HL-60 (cell line): ENCODE data around the gene TMEM131L.

ENCODE experiments used
- CTCF ChIP-seq: IDR thresholded peaks from one replicate; pipeline ENCODE4 v1.5.1; 2011; ENCODE audit warnings: low read length, control low read depth, inconsistent platforms; ENCODE audit not compliant: insufficient read depth
- POLR2AphosphoS5 ChIP-seq: IDR thresholded peaks from 2 replicates; pipeline ENCODE4 v1.6.1; 2012; ENCODE audit warnings: low read depth
- REST ChIP-seq: IDR thresholded peaks from 2 replicates; pipeline ENCODE4 v1.6.1; 2012; ENCODE audit warnings: low read depth; ENCODE audit not compliant: insufficient replicate concordance

- TF ChIP-seq CTCF (no peak), REST (no peak), POLR2AphosphoS5 (no peak)
Measured at GRCh38 chr4:153501578-153501977, 35.4 kb downstream of the TMEM131L start.
